ENCODE data around the gene NUDT22.

The NUDT22 gene

DNA sequence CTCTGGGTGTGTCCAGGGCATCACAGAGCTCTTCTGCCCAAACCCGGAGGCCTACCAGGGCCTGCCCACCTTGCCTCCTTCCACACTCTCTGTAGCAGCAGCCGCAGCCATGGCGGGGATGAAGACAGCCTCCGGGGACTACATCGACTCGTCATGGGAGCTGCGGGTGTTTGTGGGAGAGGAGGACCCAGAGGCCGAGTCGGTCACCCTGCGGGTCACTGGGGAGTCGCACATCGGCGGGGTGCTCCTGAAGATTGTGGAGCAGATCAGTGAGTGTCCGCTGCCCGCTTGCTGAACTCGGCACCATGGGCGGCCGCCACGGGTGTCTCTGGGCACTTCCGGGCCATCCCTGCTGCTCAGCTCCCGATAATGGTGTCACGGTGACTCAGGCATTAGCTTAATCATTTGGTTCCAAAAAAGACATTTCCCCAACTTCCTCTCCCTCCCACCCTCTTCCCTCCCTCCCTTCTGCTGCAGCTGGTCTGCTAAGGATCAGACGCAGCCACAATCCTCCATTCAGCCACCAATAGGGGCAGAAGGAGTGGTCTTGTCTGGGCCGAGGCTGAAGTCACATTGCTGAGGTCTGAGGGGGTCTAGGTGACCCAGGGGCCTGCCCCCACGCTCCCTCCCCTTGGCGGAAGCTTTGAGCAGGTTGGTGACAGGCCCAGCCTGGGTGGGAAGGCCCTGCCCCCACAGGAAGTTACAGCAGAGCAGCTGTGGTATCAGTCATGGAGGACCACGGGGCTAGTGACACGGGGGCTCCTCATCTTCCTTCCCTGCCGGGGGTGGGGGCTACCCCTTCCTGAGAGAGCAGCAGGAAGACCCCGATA, 18.6 kb upstream of the NUDT22 start:
- WGBS, 2 experiments (ENCODE audit: insufficient coverage in 2 of 2), result 80 to 92% methylated on average over 24 to 28 of the region's 30 CpGs
- Histone ChIP-seq H3K36me3 (ENCODE audit: control insufficient read depth, insufficient read depth, low read length) (peaks cover 56% of the 10 kb centered on the region), H3K4me3 (ENCODE audit: extremely low read depth, insufficient read depth, low read length, poor library complexity, severe bottlenecking) (no peak overlapping the region), H3K27ac (ENCODE audit: low read depth, low read length, severe bottlenecking) (peak overlapping the region; percentile 83), H3K4me1 (ENCODE audit: control insufficient read depth, insufficient read depth, low read length, poor library complexity, severe bottlenecking) (peaks cover 29% of the 10 kb centered on the region), H3K9me3 (ENCODE audit: control insufficient read depth, low read length) (no peaks in the 10 kb centered on the region)

DNA sequence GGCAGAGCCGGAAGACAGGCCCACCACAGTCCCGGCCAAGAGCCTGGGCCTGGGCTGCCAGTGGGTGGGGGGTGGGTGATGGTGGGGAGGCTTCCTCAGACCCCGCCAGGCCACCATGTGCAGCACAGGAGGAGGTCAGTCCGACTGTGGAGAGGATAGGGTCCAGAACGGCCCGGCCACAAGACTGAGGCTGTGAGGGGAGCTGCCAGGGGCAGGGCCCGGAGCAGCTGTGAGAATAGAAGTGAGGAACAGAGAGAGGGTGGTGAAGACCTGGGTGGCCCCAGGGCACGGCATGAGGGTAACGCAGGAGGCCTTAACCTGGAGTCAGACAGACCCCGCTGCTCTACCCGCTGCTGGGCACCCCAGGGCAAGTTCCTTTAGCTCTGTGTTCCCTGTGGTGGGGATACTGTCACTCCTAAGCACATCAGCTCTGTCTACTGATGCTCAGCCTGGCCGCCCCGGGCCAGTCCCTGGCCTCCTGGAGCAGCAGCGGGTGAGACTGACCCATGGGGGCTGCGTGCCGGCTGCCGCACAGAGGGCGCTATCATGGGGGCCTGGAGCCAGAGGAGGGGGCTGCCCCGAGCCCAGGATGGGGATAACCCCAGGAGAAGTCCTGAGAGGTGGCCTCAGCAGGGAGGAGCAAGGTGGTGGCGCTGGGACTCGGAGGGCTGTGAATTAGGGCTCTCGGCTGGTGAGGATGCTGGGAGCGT, 17.8 kb upstream of the NUDT22 start:
- Histone ChIP-seq H3K4me1 (ENCODE audit: control insufficient read depth, insufficient read depth, low read length, poor library complexity, severe bottlenecking) (peaks cover 27% of the 10 kb centered on the region), H3K36me3 (ENCODE audit: control insufficient read depth, insufficient read depth, low read length) (peaks cover 51% of the 10 kb centered on the region), H3K4me3 (ENCODE audit: extremely low read depth, insufficient read depth, low read length, poor library complexity, severe bottlenecking) (no peak overlapping the region), H3K9me3 (ENCODE audit: control insufficient read depth, low read length) (no peaks in the 10 kb centered on the region), H3K27ac (ENCODE audit: low read depth, low read length, severe bottlenecking) (peak overlapping the region; percentile 83)
- 94 to 96% methylated on average over 20 of the region's 23 CpGs for WGBS, 2 experiments (ENCODE audit: insufficient coverage in 2 of 2)

GRCh38 chr11:64208796-64209562, 17.1 kb upstream of the NUDT22 start:
- peaks cover 44% of the 10 kb centered on the region for H3K36me3 ChIP-seq (ENCODE audit: control insufficient read depth, insufficient read depth, low read length)
- H3K4me1 ChIP-seq (ENCODE audit: control insufficient read depth, insufficient read depth, low read length, poor library complexity, severe bottlenecking), result peaks cover 26% of the 10 kb centered on the region
- H3K27ac ChIP-seq (ENCODE audit: low read depth, low read length, severe bottlenecking), result peak overlapping the region; percentile 83
- H3K9me3 ChIP-seq (ENCODE audit: control insufficient read depth, low read length), result no peaks in the 10 kb centered on the region
- WGBS, 2 experiments (ENCODE audit: insufficient coverage in 2 of 2), result 90 to 94% methylated on average over 16 to 18 of the region's 18 CpGs
- no peak overlapping the region for H3K4me3 ChIP-seq (ENCODE audit: extremely low read depth, insufficient read depth, low read length, poor library complexity, severe bottlenecking)

DNA sequence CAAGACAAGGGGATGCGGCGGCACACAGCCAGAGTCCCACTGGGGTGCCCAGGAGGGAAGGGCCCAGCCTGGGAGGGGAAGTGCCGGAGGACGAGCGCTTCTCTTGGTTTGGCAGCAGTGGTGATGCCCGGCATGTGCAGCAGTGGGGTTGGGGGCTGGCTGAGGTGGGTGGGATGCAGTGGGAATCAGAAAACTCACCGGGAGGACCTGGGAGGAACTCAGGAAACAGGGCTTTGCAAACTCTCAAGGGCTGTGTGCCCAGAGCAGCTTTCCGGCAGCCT, 16.6 kb upstream of the NUDT22 start:
- Histone ChIP-seq H3K4me1 (ENCODE audit: control insufficient read depth, insufficient read depth, low read length, poor library complexity, severe bottlenecking) (peaks cover 26% of the 10 kb centered on the region), H3K4me3 (ENCODE audit: extremely low read depth, insufficient read depth, low read length, poor library complexity, severe bottlenecking) (no peak overlapping the region), H3K36me3 (ENCODE audit: control insufficient read depth, insufficient read depth, low read length) (peaks cover 40% of the 10 kb centered on the region), H3K9me3 (ENCODE audit: control insufficient read depth, low read length) (no peaks in the 10 kb centered on the region), H3K27ac (ENCODE audit: low read depth, low read length, severe bottlenecking) (no peak overlapping the region)
- WGBS, 2 experiments (ENCODE audit: insufficient coverage in 2 of 2), result 92 to 100% methylated on average over 2 to 8 of the region's 8 CpGs

GRCh38 chr11:64210301-64211020, 15.6 kb upstream of the NUDT22 start:
- Histone ChIP-seq H3K9me3 (ENCODE audit: control insufficient read depth, low read length) (no peaks in the 10 kb centered on the region), H3K36me3 (ENCODE audit: control insufficient read depth, insufficient read depth, low read length) (peaks cover 37% of the 10 kb centered on the region), H3K4me1 (ENCODE audit: control insufficient read depth, insufficient read depth, low read length, poor library complexity, severe bottlenecking) (peaks cover 26% of the 10 kb centered on the region), H3K27ac (ENCODE audit: low read depth, low read length, severe bottlenecking) (no peak overlapping the region), H3K4me3 (ENCODE audit: extremely low read depth, insufficient read depth, low read length, poor library complexity, severe bottlenecking) (no peak overlapping the region)
- WGBS, 2 experiments (ENCODE audit: insufficient coverage in 2 of 2), result 96 to 98% methylated on average over 14 to 24 of the region's 24 CpGs

- 93 to 95% methylated on average over 12 to 20 of the region's 30 CpGs for WGBS, 2 experiments (ENCODE audit: insufficient coverage in 2 of 2)
- Histone ChIP-seq H3K36me3 (ENCODE audit: control insufficient read depth, insufficient read depth, low read length) (peaks cover 28% of the 10 kb centered on the region), H3K4me3 (ENCODE audit: extremely low read depth, insufficient read depth, low read length, poor library complexity, severe bottlenecking) (no peak overlapping the region), H3K27ac (ENCODE audit: low read depth, low read length, severe bottlenecking) (no peak overlapping the region), H3K4me1 (ENCODE audit: control insufficient read depth, insufficient read depth, low read length, poor library complexity, severe bottlenecking) (peaks cover 21% of the 10 kb centered on the region), H3K9me3 (ENCODE audit: control insufficient read depth, low read length) (no peaks in the 10 kb centered on the region)
These were observed 14.7 kb upstream of the NUDT22 start for GRCh38 chr11:64211181-64211872.

GRCh38 chr11:64216879-64217278, 9.2 kb upstream of the NUDT22 start:
- no peak overlapping the region for H3K4me3 ChIP-seq (ENCODE audit: extremely low read depth, insufficient read depth, low read length, poor library complexity, severe bottlenecking)
- H3K9me3 ChIP-seq (ENCODE audit: control insufficient read depth, low read length), result no peaks in the 10 kb centered on the region
- H3K4me1 ChIP-seq (ENCODE audit: control insufficient read depth, insufficient read depth, low read length, poor library complexity, severe bottlenecking), result no peaks in the 10 kb centered on the region
- WGBS, 2 experiments (ENCODE audit: insufficient coverage in 2 of 2), result 89 to 95% methylated on average over 5 to 6 of the region's 6 CpGs
- H3K36me3 ChIP-seq (ENCODE audit: control insufficient read depth, insufficient read depth, low read length), result peaks cover 27% of the 10 kb centered on the region
- H3K27ac ChIP-seq (ENCODE audit: low read depth, low read length, severe bottlenecking), result no peak overlapping the region

GRCh38 chr11:64218628-64219353, 7.3 kb upstream of the NUDT22 start:
- Histone ChIP-seq H3K9me3 (ENCODE audit: control insufficient read depth, low read length) (no peaks in the 10 kb centered on the region), H3K27ac (ENCODE audit: low read depth, low read length, severe bottlenecking) (no peak overlapping the region), H3K4me1 (ENCODE audit: control insufficient read depth, insufficient read depth, low read length, poor library complexity, severe bottlenecking) (no peaks in the 10 kb centered on the region), H3K36me3 (ENCODE audit: control insufficient read depth, insufficient read depth, low read length) (peaks cover 25% of the 10 kb centered on the region), H3K4me3 (ENCODE audit: extremely low read depth, insufficient read depth, low read length, poor library complexity, severe bottlenecking) (no peak overlapping the region)
- WGBS, 2 experiments (ENCODE audit: insufficient coverage in 2 of 2), result 90 to 98% methylated on average over 4 to 7 of the region's 11 CpGs

DNA sequence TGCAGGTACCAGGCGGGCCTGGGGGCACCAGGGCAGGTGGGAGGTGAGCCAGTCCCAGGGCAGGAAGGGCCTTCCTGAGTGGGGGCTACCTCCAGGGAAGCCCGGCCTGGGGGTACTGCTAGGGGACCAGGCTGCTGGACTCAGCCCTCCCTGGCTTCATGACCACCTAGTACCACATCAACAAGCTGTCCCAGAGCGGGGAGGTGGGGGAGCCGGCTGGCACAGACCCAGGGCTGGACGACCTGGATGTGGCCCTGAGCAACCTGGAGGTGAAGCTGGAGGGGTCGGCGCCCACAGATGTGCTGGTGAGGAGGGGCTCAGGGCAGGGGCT, 6.8 kb upstream of the NUDT22 start:
- H3K27ac ChIP-seq (ENCODE audit: low read depth, low read length, severe bottlenecking), result no peak overlapping the region
- no peaks in the 10 kb centered on the region for H3K9me3 ChIP-seq (ENCODE audit: control insufficient read depth, low read length)
- H3K4me3 ChIP-seq (ENCODE audit: extremely low read depth, insufficient read depth, low read length, poor library complexity, severe bottlenecking), result no peak overlapping the region
- peaks cover 31% of the 10 kb centered on the region for H3K36me3 ChIP-seq (ENCODE audit: control insufficient read depth, insufficient read depth, low read length)
- 93 to 96% methylated on average over 5 to 6 of the region's 7 CpGs for WGBS, 2 experiments (ENCODE audit: insufficient coverage in 2 of 2)
- no peaks in the 10 kb centered on the region for H3K4me1 ChIP-seq (ENCODE audit: control insufficient read depth, insufficient read depth, low read length, poor library complexity, severe bottlenecking)

Data from mesodermal cell (in vitro differentiated cells).